ENCODE data around the gene TMEM37.

DNA sequence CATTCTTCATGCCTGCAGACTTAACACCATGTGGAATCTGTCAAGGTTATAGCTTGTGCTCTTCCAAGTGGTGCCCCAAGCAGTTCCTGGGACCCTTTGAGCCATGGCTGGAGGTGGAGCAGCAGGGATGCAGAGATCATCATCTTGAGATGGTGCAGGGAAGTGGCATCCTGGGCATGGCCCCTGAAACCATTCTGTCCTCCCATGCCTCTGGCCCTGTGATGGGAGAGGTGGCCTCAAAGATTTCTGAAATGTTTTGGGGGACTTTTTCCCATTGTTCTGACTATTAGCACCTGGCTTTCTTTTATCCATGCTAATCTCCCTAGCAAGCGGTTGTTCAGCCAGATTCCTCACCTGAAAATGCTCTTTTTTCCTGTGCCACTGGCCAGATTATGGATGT lies 10.3 kb upstream of the TMEM37 start:
- TF ChIP-seq, protein P1, sequence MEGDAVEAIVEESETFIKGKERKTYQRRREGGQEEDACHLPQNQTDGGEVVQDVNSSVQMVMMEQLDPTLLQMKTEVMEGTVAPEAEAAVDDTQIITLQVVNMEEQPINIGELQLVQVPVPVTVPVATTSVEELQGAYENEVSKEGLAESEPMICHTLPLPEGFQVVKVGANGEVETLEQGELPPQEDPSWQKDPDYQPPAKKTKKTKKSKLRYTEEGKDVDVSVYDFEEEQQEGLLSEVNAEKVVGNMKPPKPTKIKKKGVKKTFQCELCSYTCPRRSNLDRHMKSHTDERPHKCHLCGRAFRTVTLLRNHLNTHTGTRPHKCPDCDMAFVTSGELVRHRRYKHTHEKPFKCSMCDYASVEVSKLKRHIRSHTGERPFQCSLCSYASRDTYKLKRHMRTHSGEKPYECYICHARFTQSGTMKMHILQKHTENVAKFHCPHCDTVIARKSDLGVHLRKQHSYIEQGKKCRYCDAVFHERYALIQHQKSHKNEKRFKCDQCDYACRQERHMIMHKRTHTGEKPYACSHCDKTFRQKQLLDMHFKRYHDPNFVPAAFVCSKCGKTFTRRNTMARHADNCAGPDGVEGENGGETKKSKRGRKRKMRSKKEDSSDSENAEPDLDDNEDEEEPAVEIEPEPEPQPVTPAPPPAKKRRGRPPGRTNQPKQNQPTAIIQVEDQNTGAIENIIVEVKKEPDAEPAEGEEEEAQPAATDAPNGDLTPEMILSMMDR (CRISPR knock-in tag; IDR thresholded peaks at IDR 0.05) = no peak
- TF ChIP-seq CBX1 (IDR thresholded peaks at IDR 0.05; ENCODE audit: low read depth) (no peak), POLR2AphosphoS5 (IDR thresholded peaks at IDR 0.05; ENCODE audit: low read depth, low read length) (no peak), RBM22 (optimal IDR thresholded peaks at IDR 0.05; ENCODE audit: low read length) (no peak), ZNF772 (CRISPR knock-in tag; IDR thresholded peaks at IDR 0.05) (no peak), BRCA1 (CRISPR knock-in tag; IDR thresholded peaks at IDR 0.05) (no peak), RORA (CRISPR knock-in tag; IDR thresholded peaks at IDR 0.05) (no peak), SAFB2 (CRISPR knock-in tag; IDR thresholded peaks at IDR 0.05; ENCODE audit: borderline replicate concordance, low read depth) (no peak), DMAP1 (CRISPR knock-in tag; IDR thresholded peaks at IDR 0.05) (no peak), ETV6 (CRISPR knock-in tag; conservative IDR thresholded peaks at IDR 0.05) (no peak), EEA1 (CRISPR knock-in tag; IDR thresholded peaks at IDR 0.05; ENCODE audit: borderline replicate concordance) (no peak), XRCC5 (optimal IDR thresholded peaks at IDR 0.05; ENCODE audit: low read length) (no peak)
- TF ChIP-seq, protein P2, sequence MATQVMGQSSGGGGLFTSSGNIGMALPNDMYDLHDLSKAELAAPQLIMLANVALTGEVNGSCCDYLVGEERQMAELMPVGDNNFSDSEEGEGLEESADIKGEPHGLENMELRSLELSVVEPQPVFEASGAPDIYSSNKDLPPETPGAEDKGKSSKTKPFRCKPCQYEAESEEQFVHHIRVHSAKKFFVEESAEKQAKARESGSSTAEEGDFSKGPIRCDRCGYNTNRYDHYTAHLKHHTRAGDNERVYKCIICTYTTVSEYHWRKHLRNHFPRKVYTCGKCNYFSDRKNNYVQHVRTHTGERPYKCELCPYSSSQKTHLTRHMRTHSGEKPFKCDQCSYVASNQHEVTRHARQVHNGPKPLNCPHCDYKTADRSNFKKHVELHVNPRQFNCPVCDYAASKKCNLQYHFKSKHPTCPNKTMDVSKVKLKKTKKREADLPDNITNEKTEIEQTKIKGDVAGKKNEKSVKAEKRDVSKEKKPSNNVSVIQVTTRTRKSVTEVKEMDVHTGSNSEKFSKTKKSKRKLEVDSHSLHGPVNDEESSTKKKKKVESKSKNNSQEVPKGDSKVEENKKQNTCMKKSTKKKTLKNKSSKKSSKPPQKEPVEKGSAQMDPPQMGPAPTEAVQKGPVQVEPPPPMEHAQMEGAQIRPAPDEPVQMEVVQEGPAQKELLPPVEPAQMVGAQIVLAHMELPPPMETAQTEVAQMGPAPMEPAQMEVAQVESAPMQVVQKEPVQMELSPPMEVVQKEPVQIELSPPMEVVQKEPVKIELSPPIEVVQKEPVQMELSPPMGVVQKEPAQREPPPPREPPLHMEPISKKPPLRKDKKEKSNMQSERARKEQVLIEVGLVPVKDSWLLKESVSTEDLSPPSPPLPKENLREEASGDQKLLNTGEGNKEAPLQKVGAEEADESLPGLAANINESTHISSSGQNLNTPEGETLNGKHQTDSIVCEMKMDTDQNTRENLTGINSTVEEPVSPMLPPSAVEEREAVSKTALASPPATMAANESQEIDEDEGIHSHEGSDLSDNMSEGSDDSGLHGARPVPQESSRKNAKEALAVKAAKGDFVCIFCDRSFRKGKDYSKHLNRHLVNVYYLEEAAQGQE (IDR thresholded peaks at IDR 0.05; ENCODE audit: borderline replicate concordance in 1 of 2, low read depth in 1 of 2, low read length in 2 of 2) = no peak

Measured in HepG2 (cell line).